Mesenchymal stem cell (in vitro differentiated cells and primary cell): Measurements from ENCODE around the gene GNA15.
"Not testable (repeated sequence)": the region's sequence is repeated elsewhere in the genome, so short reads cannot be mapped to it uniquely, and the experiment has no call there.

Source experiments
- DNase-seq: peaks from one replicate; pipeline ENCODE4 v3.0.0-alpha.2; 2013
- H2AFZ ChIP-seq: one replicate; pipeline ENCODE4 v1.6.1; 2013; ENCODE audit warnings: low read depth, mild to moderate bottlenecking, control low read depth, inconsistent platforms, low read length, moderate library complexity
- H2AK5ac ChIP-seq: 2 replicates; pipeline ENCODE4 v1.6.1; 2013; ENCODE audit warnings: low read length, moderate library complexity, mild to moderate bottlenecking, inconsistent platforms; ENCODE audit not compliant: severe bottlenecking
- H2BK120ac ChIP-seq: one replicate; pipeline ENCODE4 v1.6.1; 2013; ENCODE audit warnings: low read depth, mild to moderate bottlenecking, inconsistent platforms, low read length, moderate library complexity
- H2BK12ac ChIP-seq, 2 experiments: one replicate each; pipeline ENCODE4 v1.6.1; 2013; ENCODE audit warnings: inconsistent platforms in 2 of 2, low read length in 2 of 2, mild to moderate bottlenecking in 2 of 2, moderate library complexity in 2 of 2, control low read depth in 1 of 2
- H2BK15ac ChIP-seq: one replicate; pipeline ENCODE4 v1.6.1; 2013; ENCODE audit warnings: mild to moderate bottlenecking, low read depth, inconsistent platforms; ENCODE audit not compliant: poor library complexity, severe bottlenecking
- H2BK5ac ChIP-seq: 2 replicates; pipeline ENCODE4 v1.6.1; 2013; ENCODE audit warnings: low read depth, mild to moderate bottlenecking, low read length, control low read depth, inconsistent platforms; ENCODE audit not compliant: poor library complexity, severe bottlenecking
- H3K14ac ChIP-seq, 2 experiments: one replicate each; pipeline ENCODE4 v1.6.1; 2013; ENCODE audit warnings: inconsistent platforms in 2 of 2, low read length in 2 of 2, control low read depth in 1 of 2, mild to moderate bottlenecking in 1 of 2, moderate library complexity in 1 of 2
- H3K18ac ChIP-seq, 2 experiments: one replicate each; pipeline ENCODE4 v1.6.1; 2013; ENCODE audit warnings: inconsistent platforms in 2 of 2, low read length in 2 of 2, control low read depth in 1 of 2, low read depth in 1 of 2, mild to moderate bottlenecking in 1 of 2
- H3K23ac ChIP-seq, 2 experiments: one replicate each; pipeline ENCODE4 v1.6.1; 2013; ENCODE audit warnings: inconsistent platforms in 2 of 2, low read length in 2 of 2, mild to moderate bottlenecking in 2 of 2, moderate library complexity in 2 of 2, control low read depth in 1 of 2
- H3K27ac ChIP-seq: 2 replicates; pipeline ENCODE4 v1.5.1; 2013; ENCODE audit warnings: mild to moderate bottlenecking, moderate library complexity, low read length, control low read depth, inconsistent platforms; ENCODE audit not compliant: poor library complexity, severe bottlenecking
- H3K27me3 ChIP-seq, 2 experiments: 2 replicates each; pipeline versions ENCODE4 v1.6.1 to v1.7.0; 2013; ENCODE audit warnings: low read length in 2 of 2, mild to moderate bottlenecking in 2 of 2, moderate library complexity in 2 of 2, control low read depth in 1 of 2, inconsistent platforms in 1 of 2; ENCODE audit not compliant: control insufficient read depth in 1 of 2, insufficient read depth in 1 of 2
- H3K36me3 ChIP-seq, 2 experiments: 2 replicates each; pipeline versions ENCODE4 v1.6.1 to v1.7.0; 2013; ENCODE audit warnings: low read length in 2 of 2, control low read depth in 1 of 2, inconsistent platforms in 1 of 2, low read depth in 1 of 2, mild to moderate bottlenecking in 1 of 2; ENCODE audit not compliant: insufficient read depth in 2 of 2, control insufficient read depth in 1 of 2
- H3K4ac ChIP-seq, 2 experiments: one replicate each; pipeline ENCODE4 v1.6.1; 2013; ENCODE audit warnings: inconsistent platforms in 2 of 2, low read length in 2 of 2, mild to moderate bottlenecking in 2 of 2, moderate library complexity in 2 of 2, control low read depth in 1 of 2, low read depth in 1 of 2
- H3K4me1 ChIP-seq: 2 replicates; pipeline ENCODE4 v1.6.1; 2013; ENCODE audit warnings: low read depth, low read length, control low read depth; ENCODE audit not compliant: control insufficient read depth, insufficient read depth
- H3K4me2 ChIP-seq: 2 replicates; pipeline ENCODE4 v1.6.1; 2013; ENCODE audit warnings: low read length, mild to moderate bottlenecking, inconsistent platforms; ENCODE audit not compliant: poor library complexity, severe bottlenecking
- H3K4me3 ChIP-seq, 2 experiments: 2 replicates each; pipeline versions ENCODE4 v1.5.1 to v1.7.0; 2013; ENCODE audit warnings: low read length in 2 of 2, mild to moderate bottlenecking in 2 of 2, control low read depth in 1 of 2, low read depth in 1 of 2; ENCODE audit not compliant: insufficient read depth in 1 of 2
- H3K79me1 ChIP-seq: replicated peaks from 2 replicates; pipeline ENCODE4 v1.6.1; 2013; ENCODE audit warnings: mild to moderate bottlenecking, control low read depth, low read length, inconsistent platforms; ENCODE audit not compliant: poor library complexity, severe bottlenecking
- H3K9ac ChIP-seq: 2 replicates; pipeline ENCODE4 v1.7.0; 2013; ENCODE audit warnings: mild to moderate bottlenecking, low read length, moderate library complexity
- H3K9me3 ChIP-seq: 2 replicates; pipeline ENCODE4 v1.7.0; 2013; ENCODE audit warnings: mild to moderate bottlenecking, low read length; ENCODE audit not compliant: control insufficient read depth
- H4K8ac ChIP-seq: one replicate; pipeline ENCODE4 v1.6.1; 2013; ENCODE audit warnings: inconsistent platforms, mild to moderate bottlenecking, low read length, moderate library complexity
- H4K91ac ChIP-seq: one replicate; pipeline ENCODE4 v1.6.1; 2013; ENCODE audit warnings: mild to moderate bottlenecking, low read length, inconsistent platforms
- WGBS: methylation state at CpG from one replicate; pipeline ENCODE4 v1.1.7; 2013; ENCODE audit warnings: mixed read lengths; 5-methylcytosine and 5-hydroxymethylcytosine counted together

GNA15 gene

GRCh38 chr19:3190470-3190770 lies 54.6 kb downstream of the GNA15 start:
- Histone ChIP-seq H3K23ac (no peak overlapping the region), H2BK15ac (no peak overlapping the region), H3K79me1 (peaks cover 60% of the 10 kb centered on the region), H2AK5ac (no peak overlapping the region), H3K4ac (no peak overlapping the region), H3K36me3 (peaks cover 19 to 69% of the 10 kb centered on the region in 2 experiments), H3K9ac (no peak overlapping the region), H3K4me1 (peaks cover 25% of the 10 kb centered on the region), H3K27me3 (no peaks in the 10 kb centered on the region), H4K8ac (no peak overlapping the region), H3K4me3 (no peak overlapping the region), H2BK12ac (no peak overlapping the region), H2AFZ (no peak overlapping the region), H3K9me3 (no peaks in the 10 kb centered on the region), H3K18ac (no peak overlapping the region), H3K14ac (no peak overlapping the region), H2BK120ac (no peak overlapping the region), H3K27ac (no peak overlapping the region), H3K4me2 (no peak overlapping the region), H2BK5ac (no peak overlapping the region), H4K91ac (no peak overlapping the region)
- DNase-seq = no peak
- 95% methylated on average over 18 of the region's 18 CpGs for WGBS

DNA sequence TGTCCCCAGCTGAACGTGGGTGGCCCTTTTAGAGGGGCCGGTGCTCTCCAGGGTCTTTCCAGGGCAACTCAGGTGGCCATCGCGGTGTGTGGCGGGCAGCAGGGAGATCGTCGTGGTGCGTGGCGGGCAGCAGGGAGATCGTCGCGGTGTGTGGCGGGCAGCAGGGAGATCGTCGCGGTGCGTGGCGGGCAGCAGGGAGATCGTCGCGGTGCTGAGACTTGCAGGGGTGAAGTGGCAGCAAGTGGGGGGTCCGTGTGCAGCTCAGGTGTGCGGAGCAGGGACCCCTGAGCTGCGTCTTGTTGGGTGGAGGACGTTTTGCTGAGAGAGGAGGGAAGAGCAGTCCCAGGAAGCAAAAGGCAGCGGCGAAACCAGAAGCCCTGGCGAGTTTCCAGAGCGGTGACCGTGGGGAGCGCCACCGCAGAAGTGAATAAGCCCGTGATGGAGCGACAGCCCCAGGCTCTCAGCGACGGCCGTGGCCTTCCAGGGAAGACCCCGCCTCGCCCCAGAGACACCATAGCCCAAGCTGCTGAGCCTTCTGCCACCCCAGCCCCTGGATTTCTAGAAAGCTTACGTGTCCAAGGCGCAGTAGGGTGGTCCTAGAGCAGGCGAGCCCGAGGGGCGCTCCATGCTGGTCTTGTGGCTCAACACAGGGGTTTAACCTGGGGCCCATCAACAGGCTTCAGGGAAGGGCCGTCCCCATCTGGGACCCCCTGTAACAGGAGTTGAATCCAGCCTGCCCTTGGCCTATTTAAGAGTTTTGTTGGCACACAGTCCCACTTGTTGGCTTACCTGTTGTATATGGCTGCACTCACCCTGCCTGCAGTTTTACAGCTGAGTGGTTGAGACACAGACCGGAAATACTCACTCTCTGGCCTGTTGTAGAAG lies 55.3 kb downstream of the GNA15 start:
- H3K9ac ChIP-seq = no peak overlapping the region

GRCh38 chr19:3191806-3192104 lies 55.9 kb downstream of the GNA15 start:
- not testable (repeated sequence) for H3K9me3 ChIP-seq, DNase-seq, H3K23ac ChIP-seq, H3K27ac ChIP-seq, H2BK5ac ChIP-seq, H3K4me3 ChIP-seq, H3K27me3 ChIP-seq, H2BK12ac ChIP-seq, H3K18ac ChIP-seq, H3K14ac ChIP-seq, H3K4ac ChIP-seq, H2BK120ac ChIP-seq, H3K4me2 ChIP-seq, H4K8ac ChIP-seq, H2BK15ac ChIP-seq, H2AFZ ChIP-seq, H3K9ac ChIP-seq, H4K91ac ChIP-seq, H2AK5ac ChIP-seq
- peaks cover 19% of the 10 kb centered on the region for H3K4me1 ChIP-seq
- 95% methylated on average over 12 of the region's 12 CpGs for WGBS
- H3K36me3 ChIP-seq = peaks cover 28 to 77% of the 10 kb centered on the region in 2 experiments
- H3K79me1 ChIP-seq = peaks cover 65% of the 10 kb centered on the region

More for the DNA sequence above, 55.3 kb downstream of the GNA15 start:
- Histone ChIP-seq H4K91ac (peak overlapping the region; percentile 62), H2BK12ac (no peak overlapping the region), H3K23ac (no peak overlapping the region), H2AFZ (no peak overlapping the region), H3K4ac (no peak overlapping the region), H2BK5ac (no peak overlapping the region), H3K27me3 (no peaks in the 10 kb centered on the region), H3K4me1 (peaks cover 25% of the 10 kb centered on the region), H3K14ac (no peak overlapping the region), H3K79me1 (peaks cover 59% of the 10 kb centered on the region), H2AK5ac (no peak overlapping the region), H3K18ac (no peak overlapping the region), H3K9me3 (no peaks in the 10 kb centered on the region), H3K36me3 (peaks cover 23 to 71% of the 10 kb centered on the region in 2 experiments), H4K8ac (no peak overlapping the region), H3K4me2 (no peak overlapping the region), H2BK120ac (no peak overlapping the region), H2BK15ac (no peak overlapping the region), H3K27ac (no peak overlapping the region), H3K4me3 (no peak overlapping the region)
- no peak for DNase-seq
- 94% methylated on average over 46 of the region's 46 CpGs for WGBS

DNA sequence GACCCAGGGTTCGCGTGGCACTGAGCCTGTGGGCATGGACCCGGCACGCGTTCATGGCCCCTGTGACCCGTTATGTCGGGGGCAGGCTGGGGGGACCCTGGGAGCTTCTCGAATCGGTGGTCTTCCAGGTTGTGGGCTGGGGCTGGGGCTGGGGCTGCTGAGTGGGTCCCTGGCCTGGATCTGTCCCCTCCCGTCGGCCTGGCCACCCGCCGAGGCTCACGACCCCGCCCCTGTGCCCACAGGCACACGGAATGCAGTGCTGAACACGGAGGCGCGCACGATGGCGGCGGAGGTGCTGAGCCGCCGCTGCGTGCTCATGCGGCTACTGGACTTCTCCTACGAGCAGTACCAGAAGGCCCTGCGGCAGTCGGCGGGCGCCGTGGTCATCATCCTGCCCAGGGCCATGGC lies 56.4 kb downstream of the GNA15 start:
- no peak overlapping the region for H3K4me2 ChIP-seq
- no peak overlapping the region for H3K23ac ChIP-seq
- H3K18ac ChIP-seq = no peak overlapping the region
- H3K27ac ChIP-seq = no peak overlapping the region
- no peak overlapping the region for H2AFZ ChIP-seq
- H3K27me3 ChIP-seq = no peaks in the 10 kb centered on the region
- no peak overlapping the region for H3K4me3 ChIP-seq
- H3K9me3 ChIP-seq = no peaks in the 10 kb centered on the region
- H3K9ac ChIP-seq = no peak overlapping the region
- no peak overlapping the region for H4K8ac ChIP-seq
- no peak for DNase-seq
- H2AK5ac ChIP-seq = no peak overlapping the region
- H2BK12ac ChIP-seq = no peak overlapping the region
- peaks cover 65% of the 10 kb centered on the region for H3K79me1 ChIP-seq
- H4K91ac ChIP-seq = no peak overlapping the region
- H3K14ac ChIP-seq = no peak overlapping the region
- no peak overlapping the region for H2BK120ac ChIP-seq
- no peak overlapping the region for H3K4ac ChIP-seq
- H3K36me3 ChIP-seq = peaks cover 28 to 82% of the 10 kb centered on the region in 2 experiments
- H2BK15ac ChIP-seq = no peak overlapping the region
- 97% methylated on average over 32 of the region's 32 CpGs for WGBS
- peaks cover 14% of the 10 kb centered on the region for H3K4me1 ChIP-seq
- no peak overlapping the region for H2BK5ac ChIP-seq
